ENCODE results near the gene NTM. TPM values are rescaled to one million over a fixed set of nuclear protein-coding genes. Genes with fewer than 3 reads are reported as not detected.

The NTM gene
- total and polyA plus RNA-seq, 2 experiments from 2014 or later, result 25.9 to 49.0 TPM

GRCh38 chr11:131912134-131912533 lies 541.7 kb downstream of the NTM start:
- Histone ChIP-seq H3K27me3 (replicated peaks; ENCODE audit: insufficient read depth) (no peaks in the 10 kb centered on the region), H3K4me3 (peak overlapping the region; percentile 95), H3K4me2 (ENCODE audit: unreplicated experiment) (peak overlapping the region; percentile 95), H3K9me2 (ENCODE audit: insufficient read depth) (no peaks in the 10 kb centered on the region), H3K9ac (no peak overlapping the region), H3K4me1 (ENCODE audit: insufficient read depth) (peaks cover 19% of the 10 kb centered on the region), H2AFZ (no peak overlapping the region), H3K9me3 (ENCODE audit: low read depth) (no peaks in the 10 kb centered on the region), H3K79me2 (ENCODE audit: insufficient read depth) (peaks cover 69% of the 10 kb centered on the region), H3F3A (ENCODE audit: insufficient read depth) (peaks cover 11% of the 10 kb centered on the region), H3K27ac (no peak overlapping the region), H4K20me1 (ENCODE audit: insufficient read depth) (no peaks in the 10 kb centered on the region), H3K36me3 (ENCODE audit: low read depth) (no peaks in the 10 kb centered on the region)
- DNase-seq, result no peak
- WGBS, 2 experiments (ENCODE audit: low coverage in 1 of 2, low lambda C conversion rate in 2 of 2, missing lambda C conversion rate in 2 of 2), result 95 to 100% methylated on average over 7 of the region's 7 CpGs
- in situ Hi-C loops (cut with MboI), result no loop called here
- TF ChIP-seq EZH2phosphoT487 (IDR thresholded peaks at IDR 0.05; ENCODE audit: insufficient read depth, low read depth) (no peak), EZH2 (IDR thresholded peaks at IDR 0.05; ENCODE audit: insufficient read depth, poor library complexity, severe bottlenecking) (no peak)

GRCh38 chr11:131913267-131913666 lies 542.9 kb downstream of the NTM start:
- peaks cover 19% of the 10 kb centered on the region for H3K4me1 ChIP-seq (ENCODE audit: insufficient read depth)
- no peak overlapping the region for H3K4me2 ChIP-seq (ENCODE audit: unreplicated experiment)
- peaks cover 11% of the 10 kb centered on the region for H3F3A ChIP-seq (ENCODE audit: insufficient read depth)
- H2AFZ ChIP-seq, result no peak overlapping the region
- peak; percentile 15 for DNase-seq
- in situ Hi-C loops (cut with MboI), result no loop called here
- no peaks in the 10 kb centered on the region for H4K20me1 ChIP-seq (ENCODE audit: insufficient read depth)
- no peak for TF ChIP-seq EZH2phosphoT487 (IDR thresholded peaks at IDR 0.05; ENCODE audit: insufficient read depth, low read depth)
- TF ChIP-seq EZH2 (IDR thresholded peaks at IDR 0.05; ENCODE audit: insufficient read depth, poor library complexity, severe bottlenecking), result no peak
- H3K27ac ChIP-seq, result no peak overlapping the region
- H3K36me3 ChIP-seq (ENCODE audit: low read depth), result no peaks in the 10 kb centered on the region
- H3K9me3 ChIP-seq (ENCODE audit: low read depth), result no peaks in the 10 kb centered on the region
- no peaks in the 10 kb centered on the region for H3K27me3 ChIP-seq (replicated peaks; ENCODE audit: insufficient read depth)
- no peaks in the 10 kb centered on the region for H3K9me2 ChIP-seq (ENCODE audit: insufficient read depth)
- no peak overlapping the region for H3K4me3 ChIP-seq
- H3K79me2 ChIP-seq (ENCODE audit: insufficient read depth), result peaks cover 80% of the 10 kb centered on the region
- H3K9ac ChIP-seq, result no peak overlapping the region
- WGBS, 2 experiments (ENCODE audit: low coverage in 1 of 2, low lambda C conversion rate in 2 of 2, missing lambda C conversion rate in 2 of 2), result 100% methylated on average over 4 of the region's 4 CpGs

- Histone ChIP-seq H3F3A (ENCODE audit: insufficient read depth) (peaks cover 11% of the 10 kb centered on the region), H3K36me3 (ENCODE audit: low read depth) (no peaks in the 10 kb centered on the region), H3K9me2 (ENCODE audit: insufficient read depth) (no peaks in the 10 kb centered on the region), H3K9ac (no peak overlapping the region), H2AFZ (no peak overlapping the region), H3K9me3 (ENCODE audit: low read depth) (no peaks in the 10 kb centered on the region), H3K79me2 (ENCODE audit: insufficient read depth) (peaks cover 82% of the 10 kb centered on the region), H3K27ac (no peak overlapping the region), H3K4me2 (ENCODE audit: unreplicated experiment) (no peak overlapping the region), H4K20me1 (ENCODE audit: insufficient read depth) (no peaks in the 10 kb centered on the region), H3K4me3 (no peak overlapping the region), H3K4me1 (ENCODE audit: insufficient read depth) (peaks cover 19% of the 10 kb centered on the region), H3K27me3 (replicated peaks; ENCODE audit: insufficient read depth) (no peaks in the 10 kb centered on the region)
- WGBS, 2 experiments (ENCODE audit: low coverage in 1 of 2, low lambda C conversion rate in 2 of 2, missing lambda C conversion rate in 2 of 2), result 69 to 87% methylated on average over 3 of the region's 3 CpGs
- no peak for TF ChIP-seq EZH2phosphoT487 (IDR thresholded peaks at IDR 0.05; ENCODE audit: insufficient read depth, low read depth)
- no peak for TF ChIP-seq EZH2 (IDR thresholded peaks at IDR 0.05; ENCODE audit: insufficient read depth, poor library complexity, severe bottlenecking)
- DNase-seq, result peak; percentile 62
- in situ Hi-C loops (cut with MboI), result no loop called here
Observed at GRCh38 chr11:131914361-131914774, 544.0 kb downstream of the NTM start.

GRCh38 chr11:131916638-131917037 lies 546.2 kb downstream of the NTM start:
- H3K9me2 ChIP-seq (ENCODE audit: insufficient read depth), result no peaks in the 10 kb centered on the region
- whole genome bisulfite sequencing, 2 experiments (ENCODE audit: low coverage in 1 of 2, low lambda C conversion rate in 2 of 2, missing lambda C conversion rate in 2 of 2), result 97 to 98% methylated on average over 5 of the region's 5 CpGs
- in situ Hi-C loops (cut with MboI), result no loop called here
- no peak overlapping the region for H3K4me3 ChIP-seq
- H3K27ac ChIP-seq, result no peak overlapping the region
- H2AFZ ChIP-seq, result no peak overlapping the region
- H3F3A ChIP-seq (ENCODE audit: insufficient read depth), result peaks cover 11% of the 10 kb centered on the region
- TF ChIP-seq EZH2phosphoT487 (IDR thresholded peaks at IDR 0.05; ENCODE audit: insufficient read depth, low read depth) (no peak), EZH2 (IDR thresholded peaks at IDR 0.05; ENCODE audit: insufficient read depth, poor library complexity, severe bottlenecking) (no peak)
- H4K20me1 ChIP-seq (ENCODE audit: insufficient read depth), result no peaks in the 10 kb centered on the region
- H3K9me3 ChIP-seq (ENCODE audit: low read depth), result no peaks in the 10 kb centered on the region
- H3K79me2 ChIP-seq (ENCODE audit: insufficient read depth), result peaks cover 81% of the 10 kb centered on the region
- H3K4me2 ChIP-seq (ENCODE audit: unreplicated experiment), result no peak overlapping the region
- H3K36me3 ChIP-seq (ENCODE audit: low read depth), result no peaks in the 10 kb centered on the region
- peaks cover 15% of the 10 kb centered on the region for H3K4me1 ChIP-seq (ENCODE audit: insufficient read depth)
- no peak overlapping the region for H3K9ac ChIP-seq
- H3K27me3 ChIP-seq (replicated peaks; ENCODE audit: insufficient read depth), result no peaks in the 10 kb centered on the region
- no peak for DNase-seq

Measured in GM23248 (cell line).